ENCODE results near the gene SFMBT2.

SFMBT2 gene

DNA sequence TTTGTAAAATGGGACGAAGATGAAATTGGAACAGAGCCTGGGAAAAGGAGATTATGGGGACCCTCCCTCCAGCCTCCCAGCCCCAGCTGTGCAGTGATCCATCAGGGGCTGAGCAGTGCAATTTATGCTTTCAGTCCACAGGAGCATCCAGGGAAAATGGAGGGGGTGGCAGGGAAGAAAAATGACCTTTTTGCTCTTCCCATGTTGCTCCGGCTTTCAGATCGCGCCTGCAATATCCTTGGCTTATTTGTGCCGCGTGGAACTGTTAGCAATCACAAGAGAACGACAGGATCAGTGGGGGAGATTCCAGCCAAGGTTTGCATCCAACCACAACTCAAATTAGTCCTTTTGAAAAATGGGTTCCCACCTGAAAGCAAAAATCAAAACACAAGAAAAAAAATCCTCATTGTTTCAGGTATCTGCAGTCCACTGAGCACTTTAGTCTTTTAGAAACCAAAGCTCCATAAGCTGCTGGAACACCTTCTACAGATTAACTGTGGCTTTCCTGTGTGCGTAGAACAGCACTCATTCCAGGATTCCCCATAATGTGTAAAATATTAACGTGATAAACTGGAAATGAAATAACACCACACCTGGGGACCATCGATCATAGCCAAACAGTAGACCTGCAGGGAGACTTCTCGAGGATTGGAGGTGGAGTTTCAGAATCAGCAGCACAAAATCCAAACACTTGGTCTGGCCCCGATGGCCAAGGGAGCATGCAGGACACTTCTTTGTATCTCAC lies 30.7 kb upstream of the SFMBT2 start:
- no peaks in the 10 kb centered on the region for H3K27me3 ChIP-seq (ENCODE audit: low read depth, low read length)
- TF ChIP-seq, protein P1, sequence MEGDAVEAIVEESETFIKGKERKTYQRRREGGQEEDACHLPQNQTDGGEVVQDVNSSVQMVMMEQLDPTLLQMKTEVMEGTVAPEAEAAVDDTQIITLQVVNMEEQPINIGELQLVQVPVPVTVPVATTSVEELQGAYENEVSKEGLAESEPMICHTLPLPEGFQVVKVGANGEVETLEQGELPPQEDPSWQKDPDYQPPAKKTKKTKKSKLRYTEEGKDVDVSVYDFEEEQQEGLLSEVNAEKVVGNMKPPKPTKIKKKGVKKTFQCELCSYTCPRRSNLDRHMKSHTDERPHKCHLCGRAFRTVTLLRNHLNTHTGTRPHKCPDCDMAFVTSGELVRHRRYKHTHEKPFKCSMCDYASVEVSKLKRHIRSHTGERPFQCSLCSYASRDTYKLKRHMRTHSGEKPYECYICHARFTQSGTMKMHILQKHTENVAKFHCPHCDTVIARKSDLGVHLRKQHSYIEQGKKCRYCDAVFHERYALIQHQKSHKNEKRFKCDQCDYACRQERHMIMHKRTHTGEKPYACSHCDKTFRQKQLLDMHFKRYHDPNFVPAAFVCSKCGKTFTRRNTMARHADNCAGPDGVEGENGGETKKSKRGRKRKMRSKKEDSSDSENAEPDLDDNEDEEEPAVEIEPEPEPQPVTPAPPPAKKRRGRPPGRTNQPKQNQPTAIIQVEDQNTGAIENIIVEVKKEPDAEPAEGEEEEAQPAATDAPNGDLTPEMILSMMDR (IDR thresholded peaks at IDR 0.05; ENCODE audit: low read depth, low read length): no peak
- no peak for TF ChIP-seq EZH2phosphoT487 (IDR thresholded peaks at IDR 0.05; ENCODE audit: low read depth)

DNA sequence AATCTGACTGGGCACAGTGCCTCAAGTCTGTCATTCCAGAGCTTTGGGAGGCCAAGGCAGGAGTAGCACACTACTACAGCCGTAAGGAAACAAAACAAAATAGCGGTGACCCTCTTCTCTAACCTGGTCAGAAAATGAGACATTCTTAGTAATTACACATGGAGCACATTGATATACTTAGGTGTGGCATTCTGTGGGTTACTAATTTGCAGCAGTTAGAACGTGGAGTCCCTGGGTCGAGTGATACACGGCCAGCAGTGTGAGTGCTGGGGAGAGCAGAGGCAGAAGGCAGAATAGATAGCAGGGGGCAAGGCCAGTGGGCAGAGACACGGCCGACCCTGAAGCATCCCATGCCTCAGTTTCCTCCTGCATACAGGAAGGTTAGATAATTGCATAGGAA lies 28.9 kb upstream of the SFMBT2 start:
- Histone ChIP-seq H3K27ac (ENCODE audit: low read length) (no peak overlapping the region), H2AFZ (ENCODE audit: low read depth, low read length) (no peak overlapping the region), H3K4me1 (ENCODE audit: low read length) (peaks cover 36% of the 10 kb centered on the region), H3K4me2 (ENCODE audit: low read length) (no peak overlapping the region), H3K9ac (ENCODE audit: low read length) (no peak overlapping the region), H3K27me3 (ENCODE audit: low read depth, low read length) (no peaks in the 10 kb centered on the region), H3K9me3 (ENCODE audit: insufficient read depth, low read length) (no peaks in the 10 kb centered on the region), H3K79me2 (ENCODE audit: low read length) (no peaks in the 10 kb centered on the region), H3K36me3 (replicated peaks; ENCODE audit: low read depth, low read length) (no peaks in the 10 kb centered on the region), H4K20me1 (ENCODE audit: insufficient read depth, low read length) (no peaks in the 10 kb centered on the region), H3K4me3 (ENCODE audit: low read length) (no peak overlapping the region)
- TF ChIP-seq, protein P1 (IDR thresholded peaks at IDR 0.05; ENCODE audit: low read depth, low read length): no peak
- TF ChIP-seq EZH2phosphoT487 (IDR thresholded peaks at IDR 0.05; ENCODE audit: low read depth): no peak

More for the DNA sequence above, 30.7 kb upstream of the SFMBT2 start:
- no peak overlapping the region for H3K27ac ChIP-seq (ENCODE audit: low read length)
- no peak overlapping the region for H3K4me2 ChIP-seq (ENCODE audit: low read length)
- no peak overlapping the region for H2AFZ ChIP-seq (ENCODE audit: low read depth, low read length)
- H3K4me1 ChIP-seq (ENCODE audit: low read length): peaks cover 38% of the 10 kb centered on the region
- H4K20me1 ChIP-seq (ENCODE audit: insufficient read depth, low read length): no peaks in the 10 kb centered on the region
- H3K4me3 ChIP-seq (ENCODE audit: low read length): no peak overlapping the region
- H3K36me3 ChIP-seq (replicated peaks; ENCODE audit: low read depth, low read length): no peaks in the 10 kb centered on the region
- H3K9me3 ChIP-seq (ENCODE audit: insufficient read depth, low read length): no peaks in the 10 kb centered on the region
- H3K9ac ChIP-seq (ENCODE audit: low read length): no peak overlapping the region
- H3K79me2 ChIP-seq (ENCODE audit: low read length): no peaks in the 10 kb centered on the region

DNA sequence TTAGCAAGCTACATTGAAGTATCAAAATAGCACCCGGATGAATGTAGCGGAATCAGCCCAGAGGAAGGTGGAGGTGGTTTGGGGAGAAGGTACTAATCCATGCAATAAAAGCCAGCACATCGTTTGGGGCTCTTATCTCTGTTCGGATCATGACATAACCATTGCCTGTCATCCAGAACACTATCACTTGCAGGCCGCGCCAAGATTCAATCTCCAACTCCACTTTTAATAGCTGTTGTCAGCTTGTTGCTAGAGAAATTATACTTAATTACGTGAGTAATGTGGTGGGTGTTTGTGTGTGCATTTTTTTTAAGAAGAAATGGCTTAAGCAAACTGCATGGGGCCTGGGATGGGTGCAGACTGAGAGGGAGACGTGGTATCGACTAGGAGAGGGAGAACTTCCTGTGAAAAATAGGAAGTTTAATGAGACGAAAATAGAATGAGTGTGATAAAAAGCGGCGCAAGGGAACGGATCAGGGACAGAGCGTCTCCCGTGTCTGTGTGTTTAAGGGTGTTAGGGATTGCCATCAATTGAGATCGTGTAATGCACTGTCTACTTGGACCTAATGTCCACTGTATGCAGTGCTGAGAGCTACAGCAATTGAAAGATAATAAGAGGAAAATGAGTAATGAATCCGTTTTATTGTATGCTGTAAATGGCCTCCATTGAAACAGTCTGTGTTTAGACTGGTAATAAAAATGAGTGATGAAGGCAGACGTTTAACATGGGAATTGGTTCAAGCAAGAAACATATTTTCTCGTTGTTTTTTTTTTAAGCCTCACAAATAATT lies 27.6 kb upstream of the SFMBT2 start:
- H3K9me3 ChIP-seq (ENCODE audit: insufficient read depth, low read length): no peaks in the 10 kb centered on the region
- 0 out of 2 replicates have a peak overlapping the region, but pooled peaks have one; percentile 30 for H2AFZ ChIP-seq (ENCODE audit: low read depth, low read length)
- H3K79me2 ChIP-seq (ENCODE audit: low read length): no peaks in the 10 kb centered on the region
- H3K36me3 ChIP-seq (replicated peaks; ENCODE audit: low read depth, low read length): no peaks in the 10 kb centered on the region
- H3K4me2 ChIP-seq (ENCODE audit: low read length): peak overlapping the region; percentile 14; the same call in 1 of the 2 replicates
- no peak overlapping the region for H3K4me3 ChIP-seq (ENCODE audit: low read length)
- TF ChIP-seq, protein P1 (IDR thresholded peaks at IDR 0.05; ENCODE audit: low read depth, low read length): no peak
- TF ChIP-seq EZH2phosphoT487 (IDR thresholded peaks at IDR 0.05; ENCODE audit: low read depth): no peak
- H3K27ac ChIP-seq (ENCODE audit: low read length): no peak overlapping the region
- H3K9ac ChIP-seq (ENCODE audit: low read length): no peak overlapping the region
- peaks cover 36% of the 10 kb centered on the region for H3K4me1 ChIP-seq (ENCODE audit: low read length)
- no peaks in the 10 kb centered on the region for H4K20me1 ChIP-seq (ENCODE audit: insufficient read depth, low read length)
- no peaks in the 10 kb centered on the region for H3K27me3 ChIP-seq (ENCODE audit: low read depth, low read length)

DNA sequence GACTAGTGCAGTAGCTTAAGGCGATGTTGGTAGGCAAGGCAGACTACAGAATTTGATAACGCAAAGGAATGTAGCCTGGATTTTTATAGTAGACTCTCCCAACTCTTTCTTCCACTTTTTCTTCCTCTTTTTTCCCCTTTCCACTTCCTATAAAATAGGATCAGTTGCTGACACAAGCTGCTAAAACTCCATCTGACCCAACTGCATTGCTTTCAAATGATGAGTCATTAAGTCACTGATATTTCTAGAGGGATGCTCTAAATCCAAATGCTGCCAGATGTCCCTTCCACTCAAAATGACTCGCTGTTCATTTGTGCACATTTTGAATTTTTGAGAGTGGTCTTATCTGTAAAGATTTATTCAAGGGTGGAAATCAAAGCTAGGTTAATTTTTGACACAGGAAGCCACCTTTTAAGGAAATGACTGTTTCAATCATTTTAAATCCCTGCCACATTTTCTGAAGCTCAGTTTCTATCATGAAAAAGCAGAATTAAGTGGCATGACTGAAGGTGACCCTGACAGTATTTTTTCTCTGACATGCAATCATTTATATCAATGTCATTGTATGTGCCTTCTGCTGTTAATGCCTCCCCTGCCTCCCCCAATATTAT lies 25.8 kb upstream of the SFMBT2 start:
- H3K36me3 ChIP-seq (replicated peaks; ENCODE audit: low read depth, low read length): no peaks in the 10 kb centered on the region
- no peak overlapping the region for H3K9ac ChIP-seq (ENCODE audit: low read length)
- H3K4me3 ChIP-seq (ENCODE audit: low read length): peak overlapping the region; percentile 8; the same call in 1 of the 2 replicates
- peaks cover 38% of the 10 kb centered on the region for H3K4me1 ChIP-seq (ENCODE audit: low read length)
- H3K4me2 ChIP-seq (ENCODE audit: low read length): peak overlapping the region; percentile 66
- no peaks in the 10 kb centered on the region for H3K9me3 ChIP-seq (ENCODE audit: insufficient read depth, low read length)
- peak overlapping the region; percentile 17; the same call in 1 of the 2 replicates for H3K27ac ChIP-seq (ENCODE audit: low read length)
- H4K20me1 ChIP-seq (ENCODE audit: insufficient read depth, low read length): no peaks in the 10 kb centered on the region
- no peak for TF ChIP-seq EZH2phosphoT487 (IDR thresholded peaks at IDR 0.05; ENCODE audit: low read depth)
- TF ChIP-seq, protein P1 (IDR thresholded peaks at IDR 0.05; ENCODE audit: low read depth, low read length): no peak
- H2AFZ ChIP-seq (ENCODE audit: low read depth, low read length): no peak overlapping the region
- no peaks in the 10 kb centered on the region for H3K27me3 ChIP-seq (ENCODE audit: low read depth, low read length)
- H3K79me2 ChIP-seq (ENCODE audit: low read length): no peaks in the 10 kb centered on the region
